ENCODE data around the gene TEX54.

TEX54 gene

DNA sequence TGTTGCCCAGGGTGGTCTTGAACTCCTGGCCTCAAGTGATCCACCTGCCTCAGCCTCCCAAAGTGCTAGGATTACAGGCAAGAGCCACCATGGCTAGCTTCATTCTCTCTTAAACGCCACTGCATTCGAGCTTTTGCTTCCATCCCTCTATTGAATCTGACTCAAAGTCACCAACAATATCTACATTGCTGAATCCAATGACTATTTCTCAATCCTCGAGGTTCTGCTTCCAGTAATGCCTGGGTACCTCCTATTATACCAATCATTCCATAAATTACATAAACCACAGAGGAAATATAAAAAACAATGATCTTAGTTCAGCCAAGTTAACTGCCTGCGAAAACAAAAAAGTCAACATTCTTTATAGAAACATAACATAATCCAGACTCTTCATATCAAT lies 15.5 kb downstream of the TEX54 start:
- Histone ChIP-seq H3K4me3 (ENCODE audit: insufficient read length, low read depth) (no peak overlapping the region), H3K36me3 (ENCODE audit: insufficient read depth, insufficient read length, low read length) (peaks cover 56% of the 10 kb centered on the region), H3K9me3 (ENCODE audit: insufficient read depth, low read length) (no peaks in the 10 kb centered on the region), H3K4me1 (ENCODE audit: insufficient read depth, insufficient read length) (no peaks in the 10 kb centered on the region), H3K27me3 (ENCODE audit: insufficient read depth, insufficient read length) (no peaks in the 10 kb centered on the region), H3K9ac (ENCODE audit: insufficient read length, low read depth) (no peak overlapping the region)
- TF ChIP-seq SUZ12 (IDR thresholded peaks at IDR 0.05; ENCODE audit: extremely low read depth, insufficient read depth, insufficient read length) (no peak), ZNF274 (IDR thresholded peaks at IDR 0.05; ENCODE audit: low read depth, low read length) (no peak), YY1 (IDR thresholded peaks at IDR 0.05; ENCODE audit: insufficient read depth, insufficient read length) (no peak)
- no peak for DNase-seq (ENCODE audit: low read depth, low spot score)

DNA sequence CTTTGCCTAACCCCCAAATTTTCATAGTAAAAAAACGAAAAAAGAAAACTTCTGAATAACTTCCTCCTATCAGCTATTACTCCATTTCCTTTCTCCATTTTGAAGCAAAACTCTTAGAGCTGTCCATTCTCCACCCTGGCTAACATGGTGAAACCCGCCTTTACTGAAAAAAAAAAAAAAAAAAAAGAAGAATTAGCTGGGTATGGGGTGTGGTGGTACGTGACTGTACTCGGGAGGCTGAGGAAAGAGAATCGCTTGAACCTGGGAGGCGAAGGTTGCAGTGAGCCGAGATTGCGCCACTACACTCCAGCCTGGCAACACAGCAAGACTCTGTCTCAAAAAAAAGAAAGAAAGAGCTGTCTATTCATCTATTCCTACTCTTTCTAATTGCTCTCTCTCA lies 16.1 kb downstream of the TEX54 start:
- Histone ChIP-seq H3K9me3 (ENCODE audit: insufficient read depth, low read length) (no peaks in the 10 kb centered on the region), H3K4me3 (ENCODE audit: insufficient read length, low read depth) (no peak overlapping the region), H3K27me3 (ENCODE audit: insufficient read depth, insufficient read length) (no peaks in the 10 kb centered on the region), H3K4me1 (ENCODE audit: insufficient read depth, insufficient read length) (no peaks in the 10 kb centered on the region), H3K36me3 (ENCODE audit: insufficient read depth, insufficient read length, low read length) (peaks cover 54% of the 10 kb centered on the region), H3K9ac (ENCODE audit: insufficient read length, low read depth) (no peak overlapping the region)
- no peak for DNase-seq (ENCODE audit: low read depth, low spot score)
- TF ChIP-seq ZNF274 (IDR thresholded peaks at IDR 0.05; ENCODE audit: low read depth, low read length) (no peak), SUZ12 (IDR thresholded peaks at IDR 0.05; ENCODE audit: extremely low read depth, insufficient read depth, insufficient read length) (no peak), YY1 (IDR thresholded peaks at IDR 0.05; ENCODE audit: insufficient read depth, insufficient read length) (no peak)

DNA sequence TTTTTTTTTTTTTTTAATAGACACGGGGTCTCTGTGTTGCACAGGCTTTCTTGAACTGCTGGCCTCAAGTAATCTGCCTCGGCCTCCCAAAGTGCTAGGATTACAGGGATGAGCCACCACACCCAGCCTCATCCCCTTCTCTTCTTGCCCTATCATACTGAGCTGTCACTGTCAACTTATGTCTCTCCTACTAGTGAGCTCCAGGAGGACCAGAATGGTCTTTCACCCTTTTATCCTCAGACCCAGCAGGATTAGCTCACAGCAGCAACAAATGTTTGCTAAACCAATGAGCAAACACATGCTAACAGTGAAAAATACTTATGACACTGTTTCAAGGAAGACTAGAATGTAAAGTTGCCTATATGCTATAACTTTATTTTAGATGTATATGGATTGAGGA lies 21.0 kb downstream of the TEX54 start:
- H3K4me1 ChIP-seq (ENCODE audit: insufficient read depth, insufficient read length) = no peaks in the 10 kb centered on the region
- TF ChIP-seq ZNF274 (IDR thresholded peaks at IDR 0.05; ENCODE audit: low read depth, low read length) = no peak
- no peak for TF ChIP-seq SUZ12 (IDR thresholded peaks at IDR 0.05; ENCODE audit: extremely low read depth, insufficient read depth, insufficient read length)
- no peak for TF ChIP-seq YY1 (IDR thresholded peaks at IDR 0.05; ENCODE audit: insufficient read depth, insufficient read length)
- no peak overlapping the region for H3K9ac ChIP-seq (ENCODE audit: insufficient read length, low read depth)
- no peaks in the 10 kb centered on the region for H3K27me3 ChIP-seq (ENCODE audit: insufficient read depth, insufficient read length)
- no peaks in the 10 kb centered on the region for H3K9me3 ChIP-seq (ENCODE audit: insufficient read depth, low read length)
- peaks cover 26% of the 10 kb centered on the region for H3K36me3 ChIP-seq (ENCODE audit: insufficient read depth, insufficient read length, low read length)
- DNase-seq (ENCODE audit: low read depth, low spot score) = no peak
- H3K4me3 ChIP-seq (ENCODE audit: insufficient read length, low read depth) = no peak overlapping the region

DNA sequence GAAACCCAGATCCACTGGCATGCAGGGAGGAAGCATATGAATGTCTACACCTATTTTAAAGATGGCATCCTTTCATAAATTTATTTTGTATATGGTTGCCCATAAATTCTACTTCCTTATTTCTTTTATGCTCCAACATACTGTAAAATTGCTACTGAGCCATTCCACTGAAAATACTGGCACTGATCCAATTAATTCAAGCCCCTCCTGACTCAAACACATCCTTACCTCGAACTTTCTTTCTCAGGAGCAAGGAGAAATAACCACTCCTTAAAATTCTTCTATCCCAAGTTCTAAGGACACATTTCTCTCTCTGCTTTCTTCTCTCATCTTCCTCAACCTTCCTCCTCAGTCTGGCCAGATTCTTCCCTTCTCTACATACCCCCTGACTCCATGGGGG lies 21.9 kb downstream of the TEX54 start:
- Histone ChIP-seq H3K4me1 (ENCODE audit: insufficient read depth, insufficient read length) (peaks cover 7% of the 10 kb centered on the region), H3K36me3 (ENCODE audit: insufficient read depth, insufficient read length, low read length) (peaks cover 19% of the 10 kb centered on the region), H3K4me3 (ENCODE audit: insufficient read length, low read depth) (no peak overlapping the region), H3K27me3 (ENCODE audit: insufficient read depth, insufficient read length) (no peaks in the 10 kb centered on the region), H3K9me3 (ENCODE audit: insufficient read depth, low read length) (no peaks in the 10 kb centered on the region), H3K9ac (ENCODE audit: insufficient read length, low read depth) (no peak overlapping the region)
- DNase-seq (ENCODE audit: low read depth, low spot score) = no peak
- TF ChIP-seq YY1 (IDR thresholded peaks at IDR 0.05; ENCODE audit: insufficient read depth, insufficient read length) (no peak), ZNF274 (IDR thresholded peaks at IDR 0.05; ENCODE audit: low read depth, low read length) (no peak), SUZ12 (IDR thresholded peaks at IDR 0.05; ENCODE audit: extremely low read depth, insufficient read depth, insufficient read length) (no peak)

DNA sequence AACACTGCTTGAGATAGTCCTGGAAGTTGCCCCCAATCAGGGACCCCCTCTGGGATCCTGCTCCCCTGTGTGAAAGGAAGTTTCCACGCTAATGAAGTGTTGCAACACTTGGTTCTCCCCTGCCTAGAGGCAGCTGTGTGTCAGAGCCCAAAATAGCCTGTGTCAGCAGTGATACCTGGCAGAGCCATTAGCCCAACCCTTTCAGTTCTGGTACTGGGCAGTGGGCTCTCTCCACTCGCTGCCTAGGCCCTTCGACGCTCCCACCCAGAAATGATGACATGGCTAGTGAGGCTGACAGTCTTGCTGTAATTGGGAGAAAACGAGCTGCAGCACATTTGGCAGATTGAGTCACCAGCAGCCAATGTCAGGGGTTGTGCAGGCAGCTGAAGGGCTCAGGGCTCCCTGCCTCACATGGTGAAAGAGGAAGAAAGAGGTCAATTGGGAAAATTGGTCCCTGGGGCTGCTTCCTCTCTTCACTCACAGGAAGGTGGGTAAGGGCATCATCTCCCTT lies 26.0 kb downstream of the TEX54 start:
- Histone ChIP-seq H3K9me3 (ENCODE audit: insufficient read depth, low read length) (no peaks in the 10 kb centered on the region), H3K4me3 (ENCODE audit: insufficient read length, low read depth) (peak overlapping the region; percentile 98), H3K27me3 (ENCODE audit: insufficient read depth, insufficient read length) (no peaks in the 10 kb centered on the region), H3K36me3 (ENCODE audit: insufficient read depth, insufficient read length, low read length) (peaks cover 34% of the 10 kb centered on the region), H3K4me1 (ENCODE audit: insufficient read depth, insufficient read length) (peaks cover 7% of the 10 kb centered on the region), H3K9ac (ENCODE audit: insufficient read length, low read depth) (peak overlapping the region; percentile 81)
- TF ChIP-seq SUZ12 (IDR thresholded peaks at IDR 0.05; ENCODE audit: extremely low read depth, insufficient read depth, insufficient read length) = no peak
- no peak for TF ChIP-seq YY1 (IDR thresholded peaks at IDR 0.05; ENCODE audit: insufficient read depth, insufficient read length)
- no peak for TF ChIP-seq ZNF274 (IDR thresholded peaks at IDR 0.05; ENCODE audit: low read depth, low read length)
- DNase-seq (ENCODE audit: low read depth, low spot score) = no peak

DNA sequence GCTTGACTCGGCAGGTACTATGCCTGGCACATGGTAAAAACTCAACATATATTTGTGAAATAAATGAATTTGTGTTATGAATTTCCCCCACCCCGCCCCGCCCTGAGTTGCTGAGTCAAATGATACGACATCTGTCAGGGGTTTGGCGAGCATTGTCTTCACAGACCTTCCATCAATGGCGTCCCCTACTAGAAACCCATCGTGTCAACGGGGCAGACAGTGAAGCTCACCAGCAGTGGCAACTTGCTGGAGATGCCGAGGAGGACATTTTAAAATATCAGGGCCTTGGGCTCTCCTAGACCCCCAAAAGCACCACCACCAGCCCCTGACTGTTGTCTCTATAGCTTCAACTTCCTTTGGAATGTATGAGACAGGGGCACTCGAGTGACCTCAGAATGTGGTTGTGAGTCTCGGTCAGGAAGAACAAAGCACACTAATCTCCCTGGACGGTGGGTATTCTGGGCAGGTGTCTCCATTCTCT lies 26.6 kb downstream of the TEX54 start:
- H3K4me1 ChIP-seq (ENCODE audit: insufficient read depth, insufficient read length) = peaks cover 7% of the 10 kb centered on the region
- DNase-seq (ENCODE audit: low read depth, low spot score) = no peak
- no peak for TF ChIP-seq SUZ12 (IDR thresholded peaks at IDR 0.05; ENCODE audit: extremely low read depth, insufficient read depth, insufficient read length)
- TF ChIP-seq ZNF274 (IDR thresholded peaks at IDR 0.05; ENCODE audit: low read depth, low read length) = no peak
- TF ChIP-seq YY1 (IDR thresholded peaks at IDR 0.05; ENCODE audit: insufficient read depth, insufficient read length) = no peak
- H3K27me3 ChIP-seq (ENCODE audit: insufficient read depth, insufficient read length) = no peaks in the 10 kb centered on the region
- H3K9me3 ChIP-seq (ENCODE audit: insufficient read depth, low read length) = no peaks in the 10 kb centered on the region
- peak overlapping the region; percentile 98 for H3K4me3 ChIP-seq (ENCODE audit: insufficient read length, low read depth)
- H3K9ac ChIP-seq (ENCODE audit: insufficient read length, low read depth) = peak overlapping the region; percentile 81
- peaks cover 40% of the 10 kb centered on the region for H3K36me3 ChIP-seq (ENCODE audit: insufficient read depth, insufficient read length, low read length)

DNA sequence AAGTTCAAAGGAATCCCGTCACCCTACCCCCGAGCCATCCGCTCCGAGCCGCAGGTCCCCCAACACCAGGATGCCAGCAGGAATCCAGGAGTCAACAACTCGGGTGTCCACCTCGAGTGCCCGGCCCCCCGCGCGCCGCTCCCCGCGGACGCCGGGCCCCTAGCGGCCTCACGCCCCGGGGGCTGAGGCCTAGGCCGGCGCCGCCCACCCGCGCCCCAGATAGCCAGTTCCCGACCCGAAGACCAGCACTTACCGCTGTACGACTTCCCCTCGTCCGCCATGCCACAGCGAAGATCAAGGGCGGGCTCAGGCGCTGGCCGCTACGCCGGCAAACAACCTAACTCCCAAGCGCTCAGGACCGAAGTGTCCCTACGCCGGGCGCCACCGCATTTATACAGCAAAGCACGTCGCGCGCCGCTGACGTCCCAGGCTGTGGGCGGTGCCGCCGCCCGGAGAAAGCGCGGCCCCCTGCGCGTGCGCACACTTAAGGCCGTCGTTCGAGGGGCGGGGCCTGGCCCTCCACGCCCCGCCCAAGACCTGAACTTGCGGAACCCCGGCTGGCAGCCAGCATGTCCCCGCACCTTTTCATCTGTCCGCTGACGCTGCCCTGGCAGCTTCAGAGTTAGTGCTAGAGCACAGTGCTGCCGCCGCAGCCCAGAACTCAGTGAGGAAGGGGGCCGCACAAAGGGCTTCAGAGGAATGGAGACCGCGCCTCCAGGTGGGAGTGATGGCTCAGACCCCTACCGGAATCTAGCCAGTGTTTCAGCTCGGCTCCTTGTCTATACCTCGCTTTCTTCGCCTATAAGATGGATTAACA lies 27.4 kb downstream of the TEX54 start, which contains the start of gene NXF1:
Gene NXF1 (minus strand): TSS at position 365 of the 817 bp plus-strand sequence. CDS start 84 bp downstream, at position 281.
- Histone ChIP-seq H3K4me3 (ENCODE audit: insufficient read length, low read depth) (peak within 1 kb of the TSS; percentile 98), H3K9ac (ENCODE audit: insufficient read length, low read depth) (peak within 1 kb of the TSS; percentile 96)

More for the DNA sequence above, 27.4 kb downstream of the TEX54 start, which contains the start of gene NXF1:
- TF ChIP-seq YY1 (IDR thresholded peaks at IDR 0.05; ENCODE audit: insufficient read depth, insufficient read length) (peak; percentile 46), ZNF274 (IDR thresholded peaks at IDR 0.05; ENCODE audit: low read depth, low read length) (no peak)
- Histone ChIP-seq H3K36me3 (ENCODE audit: insufficient read depth, insufficient read length, low read length) (peaks cover 48% of the 10 kb centered on the region), H3K9me3 (ENCODE audit: insufficient read depth, low read length) (no peaks in the 10 kb centered on the region), H3K4me1 (ENCODE audit: insufficient read depth, insufficient read length) (peaks cover 7% of the 10 kb centered on the region), H3K27me3 (ENCODE audit: insufficient read depth, insufficient read length) (no peaks in the 10 kb centered on the region)
- DNase-seq (ENCODE audit: low read depth, low spot score) = peak; percentile 95
